Measurements from ENCODE around the gene INHBB. TPM values are rescaled to one million over a fixed set of nuclear protein-coding genes. Genes with fewer than 3 reads are reported as not detected.

Gene INHBB
- total RNA-seq, 1 donor from 2014 or later: 4.7 TPM

DNA sequence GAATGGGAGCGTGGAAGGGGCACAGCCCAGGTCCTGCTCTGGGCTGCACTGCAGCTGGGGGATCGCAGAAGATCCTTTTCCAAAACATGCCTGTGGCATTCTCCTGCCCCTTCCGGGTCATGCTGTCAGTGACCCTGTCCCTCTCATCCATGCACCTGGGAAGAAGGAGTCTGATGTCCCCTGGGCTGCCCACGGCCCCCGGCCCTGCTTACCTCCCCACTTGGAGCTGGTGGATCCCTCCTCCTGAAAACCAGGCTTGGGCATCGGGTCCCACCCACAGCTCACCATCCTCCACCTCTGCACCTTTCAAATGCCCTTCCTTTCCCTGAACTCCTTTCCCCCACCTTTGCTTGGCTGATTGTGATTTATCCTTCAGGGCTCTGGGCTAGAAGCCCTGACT lies 11.8 kb downstream of the INHBB start:
- Mint-ChIP-seq H3K27me3 (ENCODE audit: unreplicated experiment) (peaks cover 14% of the 10 kb centered on the region), H3K4me1 (ENCODE audit: unreplicated experiment) (no peaks in the 10 kb centered on the region), H3K36me3 (ENCODE audit: low read depth, unreplicated experiment) (no peaks in the 10 kb centered on the region), H3K4me3 (ENCODE audit: unreplicated experiment) (no peak overlapping the region), H3K27ac (ENCODE audit: unreplicated experiment) (no peak overlapping the region), H3K9me3 (ENCODE audit: unreplicated experiment) (no peaks in the 10 kb centered on the region)
- TF ChIP-seq, protein P1, sequence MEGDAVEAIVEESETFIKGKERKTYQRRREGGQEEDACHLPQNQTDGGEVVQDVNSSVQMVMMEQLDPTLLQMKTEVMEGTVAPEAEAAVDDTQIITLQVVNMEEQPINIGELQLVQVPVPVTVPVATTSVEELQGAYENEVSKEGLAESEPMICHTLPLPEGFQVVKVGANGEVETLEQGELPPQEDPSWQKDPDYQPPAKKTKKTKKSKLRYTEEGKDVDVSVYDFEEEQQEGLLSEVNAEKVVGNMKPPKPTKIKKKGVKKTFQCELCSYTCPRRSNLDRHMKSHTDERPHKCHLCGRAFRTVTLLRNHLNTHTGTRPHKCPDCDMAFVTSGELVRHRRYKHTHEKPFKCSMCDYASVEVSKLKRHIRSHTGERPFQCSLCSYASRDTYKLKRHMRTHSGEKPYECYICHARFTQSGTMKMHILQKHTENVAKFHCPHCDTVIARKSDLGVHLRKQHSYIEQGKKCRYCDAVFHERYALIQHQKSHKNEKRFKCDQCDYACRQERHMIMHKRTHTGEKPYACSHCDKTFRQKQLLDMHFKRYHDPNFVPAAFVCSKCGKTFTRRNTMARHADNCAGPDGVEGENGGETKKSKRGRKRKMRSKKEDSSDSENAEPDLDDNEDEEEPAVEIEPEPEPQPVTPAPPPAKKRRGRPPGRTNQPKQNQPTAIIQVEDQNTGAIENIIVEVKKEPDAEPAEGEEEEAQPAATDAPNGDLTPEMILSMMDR (IDR thresholded peaks at IDR 0.05; ENCODE audit: unreplicated experiment): no peak
- DNase-seq (ENCODE audit: low spot score): no peak

DNA sequence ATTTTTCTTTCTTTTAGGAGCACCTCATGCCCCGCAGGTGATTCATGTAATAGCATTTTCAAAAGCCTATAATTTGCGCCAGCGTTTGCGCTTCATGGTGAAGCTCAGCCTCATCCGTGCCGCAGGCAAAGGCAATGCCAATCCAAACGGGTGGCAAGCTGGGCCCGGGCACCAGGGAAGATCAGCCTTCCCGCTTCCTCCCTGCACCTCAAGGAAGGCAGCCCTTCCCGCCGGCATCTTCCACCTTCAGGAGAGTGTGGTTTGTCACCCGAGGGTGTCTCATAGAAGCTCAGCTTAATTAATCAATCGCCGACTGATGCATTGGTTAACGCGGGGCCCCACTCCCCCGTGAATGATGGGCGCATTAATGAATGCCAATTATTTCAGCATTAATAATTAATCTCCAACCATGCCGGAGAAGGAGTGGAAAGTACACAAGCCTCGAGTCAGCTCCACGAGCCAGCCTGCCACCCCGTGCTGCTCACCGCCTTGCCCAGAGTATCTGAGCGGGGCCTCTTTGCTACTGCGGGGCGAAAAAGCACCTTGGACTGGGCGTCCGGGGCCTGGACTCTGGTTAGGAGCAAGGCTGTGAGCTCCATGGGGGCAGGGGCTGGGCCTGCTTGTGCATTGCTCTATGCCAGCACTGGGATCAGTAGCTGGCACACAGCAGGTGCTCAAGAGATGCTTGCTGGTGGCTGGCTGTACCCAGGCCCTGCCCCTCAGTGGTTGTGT lies 13.0 kb downstream of the INHBB start:
- no peak overlapping the region for H3K4me3 Mint-ChIP-seq (ENCODE audit: unreplicated experiment)
- H3K36me3 Mint-ChIP-seq (ENCODE audit: low read depth, unreplicated experiment): no peaks in the 10 kb centered on the region
- no peak overlapping the region for H3K27ac Mint-ChIP-seq (ENCODE audit: unreplicated experiment)
- no peaks in the 10 kb centered on the region for H3K9me3 Mint-ChIP-seq (ENCODE audit: unreplicated experiment)
- H3K4me1 Mint-ChIP-seq (ENCODE audit: unreplicated experiment): no peaks in the 10 kb centered on the region
- peaks cover 10% of the 10 kb centered on the region for H3K27me3 Mint-ChIP-seq (ENCODE audit: unreplicated experiment)
- no peak for DNase-seq (ENCODE audit: low spot score)
- TF ChIP-seq, protein P1 (IDR thresholded peaks at IDR 0.05; ENCODE audit: unreplicated experiment): no peak

DNA sequence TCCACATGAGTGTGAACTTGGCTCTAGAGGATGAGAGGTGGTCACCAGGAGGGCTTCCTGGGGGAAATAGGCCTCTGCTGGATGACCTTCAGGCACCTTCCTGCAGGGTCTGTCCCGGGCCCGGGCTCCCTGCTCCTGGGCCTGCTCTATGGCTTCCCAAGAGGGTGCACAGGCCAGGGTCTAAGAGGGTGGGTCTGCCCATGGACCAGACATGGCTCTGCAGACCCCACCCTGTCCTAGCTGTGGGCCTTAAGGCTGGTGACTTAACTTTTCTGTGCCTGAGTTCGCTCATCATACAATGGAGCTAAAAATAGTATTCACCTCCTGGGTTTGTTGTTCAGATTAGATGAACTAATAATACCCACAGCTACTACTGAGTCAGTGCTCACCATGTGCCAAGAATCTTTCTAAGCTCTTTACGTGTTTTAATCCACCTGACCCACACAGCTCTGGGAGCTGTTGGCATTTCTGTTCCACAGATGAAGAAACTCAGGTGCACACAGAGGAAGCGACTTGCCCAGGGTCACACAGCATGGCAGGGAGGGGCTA lies 14.4 kb downstream of the INHBB start:
- peaks cover 8% of the 10 kb centered on the region for H3K27me3 Mint-ChIP-seq (ENCODE audit: unreplicated experiment)
- H3K36me3 Mint-ChIP-seq (ENCODE audit: low read depth, unreplicated experiment): no peaks in the 10 kb centered on the region

DNA sequence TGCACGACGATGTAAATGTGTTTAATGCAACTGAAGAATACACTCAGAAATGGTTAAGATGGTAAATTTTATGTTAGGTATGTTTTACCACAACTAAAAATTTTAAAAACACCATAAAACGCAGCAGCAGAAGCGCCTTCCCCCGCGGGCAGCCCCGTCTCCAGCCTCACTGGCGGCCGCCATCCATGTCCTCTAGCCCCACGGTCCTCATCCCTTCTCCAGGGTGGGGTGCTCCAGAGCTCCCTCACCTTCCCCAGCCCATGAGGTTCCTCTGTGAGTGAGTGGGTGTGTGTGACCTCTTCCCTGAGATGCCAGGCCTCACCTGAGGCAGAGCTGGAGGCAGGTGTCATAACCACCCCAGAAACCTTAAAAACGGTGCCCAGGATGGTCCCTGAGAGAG lies 17.0 kb downstream of the INHBB start:
- Mint-ChIP-seq H3K27me3 (ENCODE audit: unreplicated experiment) (peaks cover 16% of the 10 kb centered on the region), H3K4me1 (ENCODE audit: unreplicated experiment) (peaks cover 7% of the 10 kb centered on the region), H3K36me3 (ENCODE audit: low read depth, unreplicated experiment) (no peaks in the 10 kb centered on the region), H3K4me3 (ENCODE audit: unreplicated experiment) (no peak overlapping the region), H3K27ac (ENCODE audit: unreplicated experiment) (no peak overlapping the region), H3K9me3 (ENCODE audit: unreplicated experiment) (no peaks in the 10 kb centered on the region)
- no peak for DNase-seq (ENCODE audit: low spot score)
- TF ChIP-seq, protein P1 (IDR thresholded peaks at IDR 0.05; ENCODE audit: unreplicated experiment): no peak

More for the DNA sequence above, 14.4 kb downstream of the INHBB start:
- Mint-ChIP-seq H3K27ac (ENCODE audit: unreplicated experiment) (no peak overlapping the region), H3K4me1 (ENCODE audit: unreplicated experiment) (no peaks in the 10 kb centered on the region), H3K4me3 (ENCODE audit: unreplicated experiment) (no peak overlapping the region), H3K9me3 (ENCODE audit: unreplicated experiment) (no peaks in the 10 kb centered on the region)
- TF ChIP-seq, protein P1 (IDR thresholded peaks at IDR 0.05; ENCODE audit: unreplicated experiment): no peak
- DNase-seq (ENCODE audit: low spot score): no peak

DNA sequence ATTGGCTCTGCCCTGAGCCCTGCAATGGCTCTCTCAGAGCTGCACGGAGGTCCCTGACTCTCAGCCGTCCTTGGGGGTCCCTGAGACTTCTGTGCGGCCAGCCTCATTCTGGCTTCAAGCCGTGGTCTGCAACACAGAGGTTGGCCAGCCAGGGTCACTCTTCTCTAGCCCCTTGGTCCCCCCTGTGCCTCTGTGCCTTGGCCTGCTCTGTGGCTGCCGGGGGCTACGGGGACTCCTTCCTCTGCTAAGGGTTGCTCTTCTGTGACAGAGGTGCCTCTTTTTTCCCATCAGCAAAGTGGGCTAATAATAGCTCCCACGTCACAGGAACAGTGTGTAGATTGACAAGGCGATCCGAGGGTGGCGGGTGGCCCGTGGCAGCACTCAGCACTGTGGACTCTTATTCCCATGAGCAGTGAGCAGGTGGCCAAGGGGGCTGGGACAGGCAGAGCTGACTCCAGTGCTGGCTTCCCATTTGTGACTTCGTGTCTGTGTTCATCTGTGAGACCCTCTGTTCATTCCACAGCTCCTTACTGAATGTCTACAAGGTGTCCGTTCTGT lies 19.4 kb downstream of the INHBB start:
- Mint-ChIP-seq H3K36me3 (ENCODE audit: low read depth, unreplicated experiment) (no peaks in the 10 kb centered on the region), H3K4me1 (ENCODE audit: unreplicated experiment) (peaks cover 7% of the 10 kb centered on the region)

More for the DNA sequence above, 19.4 kb downstream of the INHBB start:
- Mint-ChIP-seq H3K9me3 (ENCODE audit: unreplicated experiment) (no peaks in the 10 kb centered on the region), H3K27ac (ENCODE audit: unreplicated experiment) (no peak overlapping the region), H3K4me3 (ENCODE audit: unreplicated experiment) (no peak overlapping the region), H3K27me3 (ENCODE audit: unreplicated experiment) (peaks cover 15% of the 10 kb centered on the region)
- DNase-seq (ENCODE audit: low spot score): no peak
- TF ChIP-seq, protein P1 (IDR thresholded peaks at IDR 0.05; ENCODE audit: unreplicated experiment): no peak
